ENCODE data around the gene TYW1B. TPM values are rescaled to one million over a fixed set of nuclear protein-coding genes. Genes with fewer than 3 reads are reported as not detected.
"Not testable (repeated sequence)": the region's sequence is repeated elsewhere in the genome, so short reads cannot be mapped to it uniquely, and the experiment has no call there.

The TYW1B gene
- total RNA-seq, 1 experiment from 2014 or later, result 5.5 TPM

- not testable (repeated sequence) for H3K27ac ChIP-seq (ENCODE audit: insufficient read length, low read depth, low read length); H2BK15ac ChIP-seq (ENCODE audit: low read depth, low read length); H3K4me1 ChIP-seq (ENCODE audit: insufficient read depth, low read length); H2BK5ac ChIP-seq (ENCODE audit: insufficient read length, low read length); H3K4me2 ChIP-seq (ENCODE audit: insufficient read depth, insufficient read length, low read length); H3K9me3 ChIP-seq (ENCODE audit: control insufficient read depth, low read depth, low read length); H3K56ac ChIP-seq (ENCODE audit: insufficient read length, low read depth, low read length); H4K8ac ChIP-seq (replicated peaks; ENCODE audit: insufficient read length, low read depth, low read length); H3K9ac ChIP-seq (ENCODE audit: extremely low read depth, insufficient read length, low read length); H3K23me2 ChIP-seq (ENCODE audit: insufficient read length, low read depth, low read length, poor library complexity, severe bottlenecking); H2AFZ ChIP-seq (ENCODE audit: low read length); H3K4me1 Mint-ChIP-seq; H3K9me3 Mint-ChIP-seq; H4K20me1 ChIP-seq (ENCODE audit: control insufficient read depth, insufficient read depth, insufficient read length); H2AK5ac ChIP-seq (ENCODE audit: insufficient read length, low read length); H3K79me1 ChIP-seq (ENCODE audit: insufficient read depth, low read depth, low read length, poor library complexity, severe bottlenecking); H3K27me3 ChIP-seq (ENCODE audit: insufficient read depth, low read length); H2BK20ac ChIP-seq (ENCODE audit: low read depth, low read length, poor library complexity, severe bottlenecking); H3K14ac ChIP-seq (ENCODE audit: insufficient read depth, low read length); H3K27ac Mint-ChIP-seq; H2BK120ac ChIP-seq (ENCODE audit: low read depth, low read length, poor library complexity, severe bottlenecking); H3K23ac ChIP-seq (ENCODE audit: insufficient read length, low read depth, low read length); H4K91ac ChIP-seq (ENCODE audit: insufficient read length, low read depth, low read length); DNase-seq; H3K4ac ChIP-seq (ENCODE audit: low read depth, low read length); H4K5ac ChIP-seq (ENCODE audit: insufficient read length, low read depth, low read length); H3K18ac ChIP-seq (ENCODE audit: insufficient read length, low read depth, low read length); H3K79me2 ChIP-seq (ENCODE audit: insufficient read depth, low read length); H3K4me3 Mint-ChIP-seq; H2BK12ac ChIP-seq (ENCODE audit: insufficient read length, low read depth, low read length); H3K27me3 Mint-ChIP-seq (ENCODE audit: low read depth); H3K36me3 Mint-ChIP-seq (ENCODE audit: insufficient read depth in 1 of 3, low read depth in 3 of 3); H3T11ph ChIP-seq (ENCODE audit: low read length)
- whole genome bisulfite sequencing (ENCODE audit: extremely low coverage, insufficient read length, low lambda C conversion rate), result no CpG with 5 or more reads among the region's 8 CpGs
These were observed 224.5 kb downstream of the TYW1B start for GRCh38 chr7:72603476-72603875.

Data from H9 (cell line).